K562 (cell line): ENCODE data around the gene OTOG.
A peak's percentile ranks its signal among the peaks of the same experiment; 100 is the strongest.

Source experiments
- CREB1 ChIP-seq, 2 experiments: sonication (generic) in 1 of 2; formaldehyde crosslinking in 1 of 2; IDR thresholded peaks; 2 replicates each; pipeline versions ENCODE4 v1.6.1 to v1.8.0; 2012 to 2022; ENCODE audit warnings: inconsistent platforms in 1 of 2, mild to moderate bottlenecking in 1 of 2, missing genetic modification reagents in 1 of 2, moderate library complexity in 1 of 2
- CTCF ChIP-seq, 3 experiments: IDR thresholded peaks in 2 of 3; conservative IDR thresholded peaks in 1 of 3; 2 replicates each; pipeline ENCODE4 v1.5.1; 2011 to 2012; ENCODE audit warnings: low read length in 3 of 3, mild to moderate bottlenecking in 3 of 3, control low read depth in 2 of 3, improper control_type of control experiment in 1 of 3, inconsistent platforms in 1 of 3, low read depth in 1 of 3, mixed read lengths in 1 of 3, moderate library complexity in 1 of 3; ENCODE audit not compliant: insufficient read depth in 2 of 3
- POLR2A ChIP-seq: fragments of 450-650 bp; conservative IDR thresholded peaks from 2 replicates; pipeline ENCODE4 v1.6.1; 2016

GRCh38 chr11:17504330-17505107 is 42.5 kb upstream of the OTOG start:
- TF ChIP-seq CTCF (IDR thresholded peaks at IDR 0.05 in 2 of 3, conservative IDR thresholded peaks at IDR 0.05 in 1 of 3; ENCODE audit: insufficient read depth in 2 of 3, low read depth in 1 of 3, low read length in 3 of 3) (peak; percentile 76 to 77 (median 76)), CREB1 (IDR thresholded peaks at IDR 0.05) (no peak), CREB1 (CRISPR knock-in tag; IDR thresholded peaks at IDR 0.05) (no peak), POLR2A (no peak)
